Measurements from ENCODE around the gene ZCCHC7.

Gene ZCCHC7

GRCh38 chr9:37383393-37383792 is 263.0 kb downstream of the ZCCHC7 start:
- TF ChIP-seq CTCF (IDR thresholded peaks at IDR 0.05) = no peak
- Histone ChIP-seq H3K4me3 (ENCODE audit: low read depth in 1 of 2, low read length in 1 of 2) (no peak overlapping the region), H3K9me3 (no peaks in the 10 kb centered on the region), H3K27ac (no peak overlapping the region), H3K27me3 (peaks cover 11% of the 10 kb centered on the region), H3K4me1 (ENCODE audit: control insufficient read depth in 1 of 2, insufficient read depth in 1 of 2, low read depth in 1 of 2, low read length in 1 of 2) (no peaks in the 10 kb centered on the region), H3K36me3 (no peaks in the 10 kb centered on the region)

- Histone ChIP-seq H3K27me3 (peaks cover 6% of the 10 kb centered on the region), H3K27ac (no peak overlapping the region), H3K9me3 (no peaks in the 10 kb centered on the region), H3K36me3 (no peaks in the 10 kb centered on the region), H3K4me1 (ENCODE audit: control insufficient read depth in 1 of 2, insufficient read depth in 1 of 2, low read depth in 1 of 2, low read length in 1 of 2) (no peaks in the 10 kb centered on the region), H3K4me3 (ENCODE audit: low read depth in 1 of 2, low read length in 1 of 2) (no peak overlapping the region)
- no peak for TF ChIP-seq CTCF (IDR thresholded peaks at IDR 0.05)
Measured at GRCh38 chr9:37383876-37384746, 263.7 kb downstream of the ZCCHC7 start.

GRCh38 chr9:37385286-37385685 is 264.9 kb downstream of the ZCCHC7 start:
- TF ChIP-seq CTCF (IDR thresholded peaks at IDR 0.05) = no peak
- H3K27ac ChIP-seq = no peak overlapping the region
- H3K4me3 ChIP-seq (ENCODE audit: low read depth in 1 of 2, low read length in 1 of 2) = no peak overlapping the region
- no peaks in the 10 kb centered on the region for H3K27me3 ChIP-seq
- H3K36me3 ChIP-seq = no peaks in the 10 kb centered on the region
- H3K9me3 ChIP-seq = no peaks in the 10 kb centered on the region
- H3K4me1 ChIP-seq (ENCODE audit: control insufficient read depth in 1 of 2, insufficient read depth in 1 of 2, low read depth in 1 of 2, low read length in 1 of 2) = no peaks in the 10 kb centered on the region

- Histone ChIP-seq H3K36me3 (no peaks in the 10 kb centered on the region), H3K9me3 (no peaks in the 10 kb centered on the region), H3K4me3 (ENCODE audit: low read depth in 1 of 2, low read length in 1 of 2) (no peak overlapping the region), H3K4me1 (ENCODE audit: control insufficient read depth in 1 of 2, insufficient read depth in 1 of 2, low read depth in 1 of 2, low read length in 1 of 2) (no peaks in the 10 kb centered on the region), H3K27ac (no peak overlapping the region), H3K27me3 (no peaks in the 10 kb centered on the region)
- TF ChIP-seq CTCF (IDR thresholded peaks at IDR 0.05) = no peak
Measured at GRCh38 chr9:37386988-37387387, 266.6 kb downstream of the ZCCHC7 start.

GRCh38 chr9:37390759-37391158 is 270.4 kb downstream of the ZCCHC7 start:
- Histone ChIP-seq H3K27me3 (no peaks in the 10 kb centered on the region), H3K4me3 (ENCODE audit: low read depth in 1 of 2, low read length in 1 of 2) (no peak overlapping the region), H3K36me3 (no peaks in the 10 kb centered on the region), H3K4me1 (ENCODE audit: control insufficient read depth in 1 of 2, insufficient read depth in 1 of 2, low read depth in 1 of 2, low read length in 1 of 2) (no peaks in the 10 kb centered on the region), H3K9me3 (no peaks in the 10 kb centered on the region), H3K27ac (no peak overlapping the region)
- no peak for TF ChIP-seq CTCF (IDR thresholded peaks at IDR 0.05)

Measured in neutrophil (primary cell).